Testis (tissue), 2 donors: ENCODE measurements around the gene MRM2.

Experiments used
- POLR2A ChIP-seq: fragments of 450-650 bp; IDR thresholded peaks from one replicate; pipeline ENCODE4 v1.6.1; 2017; ENCODE audit warnings: antibody characterized with exemption, mild to moderate bottlenecking, moderate library complexity
- TF ChIP-seq, protein P1 (sequence below), 3 experiments: fragments of 450-650 bp in 2 of 3; fragments of 200-600 bp in 1 of 3; sonication (generic) in 1 of 3; IDR thresholded peaks; one replicate each; pipeline ENCODE4 v1.5.1; 2016 to 2019; ENCODE audit warnings: antibody characterized with exemption in 3 of 3, mild to moderate bottlenecking in 2 of 3, moderate library complexity in 1 of 3

DNA sequence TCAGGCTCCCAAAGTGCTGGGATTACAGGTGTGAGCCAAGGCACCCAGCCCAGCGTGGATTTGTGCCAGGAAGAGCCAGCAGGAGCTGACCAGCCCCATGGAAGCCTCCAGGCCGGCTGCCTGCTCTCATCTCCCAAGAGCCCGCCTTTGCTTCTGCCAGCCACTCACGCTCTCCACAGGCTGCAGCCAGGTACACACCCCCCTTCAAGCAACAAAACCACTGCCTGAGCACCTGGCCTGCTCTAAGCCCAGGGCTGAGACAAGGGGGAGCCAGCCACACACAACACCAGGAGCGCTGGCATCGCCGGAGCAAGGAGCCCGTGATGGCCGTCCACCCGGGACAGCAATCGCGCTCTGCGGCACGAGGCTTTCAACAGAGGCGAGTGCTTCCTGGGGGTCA is 43.8 kb downstream of the MRM2 start:
- TF ChIP-seq, protein P1, sequence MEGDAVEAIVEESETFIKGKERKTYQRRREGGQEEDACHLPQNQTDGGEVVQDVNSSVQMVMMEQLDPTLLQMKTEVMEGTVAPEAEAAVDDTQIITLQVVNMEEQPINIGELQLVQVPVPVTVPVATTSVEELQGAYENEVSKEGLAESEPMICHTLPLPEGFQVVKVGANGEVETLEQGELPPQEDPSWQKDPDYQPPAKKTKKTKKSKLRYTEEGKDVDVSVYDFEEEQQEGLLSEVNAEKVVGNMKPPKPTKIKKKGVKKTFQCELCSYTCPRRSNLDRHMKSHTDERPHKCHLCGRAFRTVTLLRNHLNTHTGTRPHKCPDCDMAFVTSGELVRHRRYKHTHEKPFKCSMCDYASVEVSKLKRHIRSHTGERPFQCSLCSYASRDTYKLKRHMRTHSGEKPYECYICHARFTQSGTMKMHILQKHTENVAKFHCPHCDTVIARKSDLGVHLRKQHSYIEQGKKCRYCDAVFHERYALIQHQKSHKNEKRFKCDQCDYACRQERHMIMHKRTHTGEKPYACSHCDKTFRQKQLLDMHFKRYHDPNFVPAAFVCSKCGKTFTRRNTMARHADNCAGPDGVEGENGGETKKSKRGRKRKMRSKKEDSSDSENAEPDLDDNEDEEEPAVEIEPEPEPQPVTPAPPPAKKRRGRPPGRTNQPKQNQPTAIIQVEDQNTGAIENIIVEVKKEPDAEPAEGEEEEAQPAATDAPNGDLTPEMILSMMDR (IDR thresholded peaks at IDR 0.05): no peak
- no peak for TF ChIP-seq POLR2A
